ENCODE results near the gene MS4A4E. TPM values are rescaled to one million over a fixed set of nuclear protein-coding genes. Genes with fewer than 3 reads are reported as not detected.

MS4A4E gene
- total RNA-seq, 1 experiment from 2014 or later = not detected

- no peaks in the 10 kb centered on the region for H3K36me3 ChIP-seq (ENCODE audit: low read depth)
- no peak overlapping the region for H3K4me3 ChIP-seq
- TF ChIP-seq EZH2 (IDR thresholded peaks at IDR 0.05; ENCODE audit: low read depth) (no peak), CTCF (conservative IDR thresholded peaks at IDR 0.05) (no peak)
- no peaks in the 10 kb centered on the region for H3K9me2 ChIP-seq (ENCODE audit: insufficient read depth)
- H4K20me1 ChIP-seq (ENCODE audit: insufficient read depth) = no peaks in the 10 kb centered on the region
- no TSS peak for BruUV-seq (replicated peaks)
- H3K27me3 ChIP-seq (ENCODE audit: insufficient read depth, low read depth) = no peaks in the 10 kb centered on the region
- no peak for DNase-seq
- H3K4me2 ChIP-seq = no peak overlapping the region
- H3F3A ChIP-seq (ENCODE audit: insufficient read depth, low read depth) = no peaks in the 10 kb centered on the region
- intact Hi-C loops (cut with micrococcal nuclease; ENCODE audit: unreplicated experiment) = no loop called here
- no peak overlapping the region for H3K27ac ChIP-seq
- ChIA-PET POLR2A (ENCODE audit: unreplicated experiment) (no interaction called here), CTCF (no interaction called here)
- no peaks in the 10 kb centered on the region for H3K9me3 ChIP-seq (ENCODE audit: insufficient read depth, low read depth)
- H3K79me2 ChIP-seq (ENCODE audit: low read depth) = no peaks in the 10 kb centered on the region
- H2AFZ ChIP-seq = peak overlapping the region; percentile 13; the same call in 1 of the 2 replicates
- H3K4me1 ChIP-seq (replicated peaks; ENCODE audit: insufficient read depth) = no peaks in the 10 kb centered on the region
Measured at GRCh38 chr11:60184824-60185511, 58.0 kb downstream of the MS4A4E start.

DNA sequence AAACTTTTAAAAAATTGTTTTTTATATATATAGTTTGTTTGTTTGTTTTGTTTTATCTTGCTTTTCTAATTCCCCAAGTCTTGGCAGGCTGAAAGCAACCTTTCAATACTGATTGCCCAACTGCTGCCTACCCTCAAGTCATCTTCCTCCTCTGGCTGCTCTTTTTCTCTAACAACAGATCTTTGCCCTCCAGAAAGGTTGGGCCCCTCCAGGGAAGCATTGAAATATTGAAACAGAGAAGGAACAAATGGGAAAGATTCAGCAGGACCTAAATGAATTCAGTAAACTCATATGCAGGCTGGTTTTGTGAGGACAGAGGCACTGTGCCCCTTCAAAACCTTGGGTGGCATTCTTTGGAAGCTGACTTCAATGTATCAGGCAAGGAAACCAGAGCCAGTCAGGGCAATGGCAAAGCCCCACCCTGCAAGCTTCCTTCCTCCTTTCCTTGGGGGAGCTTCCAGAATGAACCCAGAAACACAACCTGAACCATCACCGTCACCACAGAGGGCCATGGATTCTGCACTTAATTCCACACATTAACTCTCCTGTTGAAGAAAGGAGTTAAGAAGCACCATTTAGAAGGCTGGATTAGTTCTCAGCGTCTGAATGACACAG lies 59.2 kb downstream of the MS4A4E start:
- CTCF ChIA-PET = no interaction called here
- no peak overlapping the region for H3K4me2 ChIP-seq
- no peaks in the 10 kb centered on the region for H3K79me2 ChIP-seq (ENCODE audit: low read depth)
- no peak overlapping the region for H3K4me3 ChIP-seq
- no peak overlapping the region for H2AFZ ChIP-seq
- no peaks in the 10 kb centered on the region for H3K36me3 ChIP-seq (ENCODE audit: low read depth)
- no peak overlapping the region for H3K27ac ChIP-seq
- no peaks in the 10 kb centered on the region for H3K9me3 ChIP-seq (ENCODE audit: insufficient read depth, low read depth)
- TF ChIP-seq EZH2 (IDR thresholded peaks at IDR 0.05; ENCODE audit: low read depth) (no peak), CTCF (conservative IDR thresholded peaks at IDR 0.05) (no peak)
- no peaks in the 10 kb centered on the region for H4K20me1 ChIP-seq (ENCODE audit: insufficient read depth)
- intact Hi-C loops (cut with micrococcal nuclease; ENCODE audit: unreplicated experiment) = no loop called here
- POLR2A ChIA-PET (ENCODE audit: unreplicated experiment) = no interaction called here
- no peaks in the 10 kb centered on the region; the same call in 1 of the 2 replicates for H3K9me2 ChIP-seq (ENCODE audit: insufficient read depth)
- no peaks in the 10 kb centered on the region for H3F3A ChIP-seq (ENCODE audit: insufficient read depth, low read depth)
- H3K4me1 ChIP-seq (replicated peaks; ENCODE audit: insufficient read depth) = no peaks in the 10 kb centered on the region
- no TSS peak for BruUV-seq (replicated peaks)
- no peak for DNase-seq
- H3K27me3 ChIP-seq (ENCODE audit: insufficient read depth, low read depth) = no peaks in the 10 kb centered on the region

DNA sequence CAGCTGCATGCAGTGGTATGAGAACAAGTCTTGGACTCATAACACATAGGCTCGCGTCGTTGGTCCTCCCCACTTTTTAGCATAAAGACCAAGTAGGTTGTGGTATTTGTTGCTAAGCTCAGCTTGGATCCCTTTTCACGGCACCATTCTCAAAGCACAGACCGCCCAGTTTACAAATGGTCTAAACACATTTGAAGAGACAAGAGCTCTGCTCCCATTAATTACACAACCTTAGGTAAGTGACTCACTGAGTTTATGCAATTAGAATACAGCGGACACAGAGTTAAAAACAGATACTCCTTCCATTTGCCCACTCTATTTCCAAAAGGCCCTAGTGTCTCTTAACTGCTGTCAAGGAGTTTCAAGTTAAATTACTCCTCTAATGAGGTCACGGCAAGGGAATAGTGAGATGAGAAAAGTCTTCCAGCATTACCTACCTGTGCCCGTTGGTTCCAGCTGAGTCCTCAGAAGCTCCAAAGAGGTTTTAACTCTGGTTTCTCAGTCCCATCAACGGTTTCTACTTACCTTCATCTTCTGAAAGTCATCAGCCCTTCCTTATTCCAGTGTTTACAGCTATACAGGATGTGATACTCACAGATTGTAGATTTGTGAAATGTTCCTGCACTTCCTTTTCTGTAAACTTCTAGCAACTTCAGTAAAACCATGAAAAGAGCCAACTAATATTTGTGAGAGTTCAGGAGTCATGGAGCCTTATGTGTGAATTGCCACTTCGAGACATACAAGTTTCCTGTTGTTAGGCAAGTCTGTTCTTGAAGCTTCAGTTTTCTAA lies 60.2 kb downstream of the MS4A4E start, which contains the start of gene MS4A6A:
TSS of gene MS4A6A (minus strand) at position 543 of the 790 bp plus-strand sequence. CDS start 1,356 bp downstream, outside the sequence.
- intact Hi-C loops (cut with micrococcal nuclease; ENCODE audit: unreplicated experiment) = no loop called here
- ChIA-PET POLR2A (ENCODE audit: unreplicated experiment) (no interaction called here), CTCF (interaction anchor here (0.6 kb wide), 1 partner anchor 1007 kb away, joined by 5 read pairs; no protein-coding TSS in a partner anchor)
- no peaks in the 10 kb centered on the region for H3K4me1 ChIP-seq (replicated peaks; ENCODE audit: insufficient read depth)
- no peaks in the 10 kb centered on the region; the same call in 1 of the 2 replicates for H3K9me2 ChIP-seq (ENCODE audit: insufficient read depth)
- H3K9me3 ChIP-seq (ENCODE audit: insufficient read depth, low read depth) = no peaks in the 10 kb centered on the region
- H3K27ac ChIP-seq = no peak within 1 kb of the TSS
- no peak for TF ChIP-seq CTCF (conservative IDR thresholded peaks at IDR 0.05)
- no peak for TF ChIP-seq EZH2 (IDR thresholded peaks at IDR 0.05; ENCODE audit: low read depth)
- no peak within 1 kb of the TSS for H3K4me2 ChIP-seq
- H3F3A ChIP-seq (ENCODE audit: insufficient read depth, low read depth) = no peaks in the 10 kb centered on the region
- no peaks in the 10 kb centered on the region for H4K20me1 ChIP-seq (ENCODE audit: insufficient read depth)
- no peaks in the 10 kb centered on the region for H3K36me3 ChIP-seq (ENCODE audit: low read depth)
- peak within 1 kb of the TSS; percentile 50; the same call in 1 of the 2 replicates for H2AFZ ChIP-seq
- no peak within 1 kb of the TSS for H3K4me3 ChIP-seq
- no TSS peak for BruUV-seq (replicated peaks)
- no peaks in the 10 kb centered on the region for H3K27me3 ChIP-seq (ENCODE audit: insufficient read depth, low read depth)
- H3K79me2 ChIP-seq (ENCODE audit: low read depth) = no peaks in the 10 kb centered on the region
- no peak for DNase-seq

All from PC-9 (cell line).